H1 (cell line): ENCODE data around the gene RAB8B. TPM values are rescaled to one million over a fixed set of nuclear protein-coding genes. Genes with fewer than 3 reads are reported as not detected.
A peak's percentile ranks its signal among the peaks of the same experiment; 100 is the strongest.

ENCODE experiments used
- CTCF ChIA-PET: fragments of 300-600 bp; sonication (Branson Sonifier 250); formaldehyde crosslinking; loops from one replicate; lab custom pipeline; 2021; ENCODE audit not compliant: partially characterized antibody; lab: Charles Lee
- POLR2A ChIA-PET: fragments of 300-600 bp; sonication (Branson Sonifier 250); formaldehyde crosslinking; loops from one replicate; lab custom pipeline; 2021; ENCODE audit warnings: inconsistent platforms; ENCODE audit not compliant: partially characterized antibody; lab: Charles Lee
- DNase-seq, 2 experiments: peaks; one replicate each; pipeline versions ENCODE4 v3.0.0 to v3.0.0-alpha.2; 2010 to 2022; ENCODE audit warnings: low spot score in 2 of 2, low read depth in 1 of 2, mixed read lengths in 1 of 2
- FAIRE-seq: peaks from 2 replicates; lab custom pipeline; 2011; peaks lifted over from hg19 to GRCh38; lab: Jason Lieb, UNC
- H2AFZ ChIP-seq: 2 replicates; pipeline ENCODE4 v1.8.1; 2012; ENCODE audit warnings: low read length, inconsistent platforms
- H2AK5ac ChIP-seq: 2 replicates; pipeline ENCODE4 v1.6.1; 2013; ENCODE audit warnings: low read depth, low read length
- H2BK120ac ChIP-seq: replicated peaks from 2 replicates; pipeline ENCODE3; 2013; ENCODE audit warnings: low read depth, low read length, inconsistent platforms
- H2BK12ac ChIP-seq: 2 replicates; pipeline ENCODE4 v1.6.1; 2013; ENCODE audit warnings: low read depth, low read length
- H2BK15ac ChIP-seq: 2 replicates; pipeline ENCODE4 v1.6.1; 2013; ENCODE audit warnings: low read length
- H2BK20ac ChIP-seq: 2 replicates; pipeline ENCODE4 v1.6.1; 2013; ENCODE audit warnings: low read length
- H2BK5ac ChIP-seq: 2 replicates; pipeline ENCODE4 v1.6.1; 2013; ENCODE audit warnings: low read depth, low read length
- H3K14ac ChIP-seq: 2 replicates; pipeline ENCODE4 v1.6.1; 2013; ENCODE audit warnings: inconsistent platforms; ENCODE audit not compliant: insufficient read length
- H3K18ac ChIP-seq: 2 replicates; pipeline ENCODE4 v1.6.1; 2013; ENCODE audit warnings: low read length; ENCODE audit errors: extremely low read depth
- H3K23ac ChIP-seq: 2 replicates; pipeline ENCODE4 v1.6.1; 2013; ENCODE audit warnings: inconsistent platforms; ENCODE audit not compliant: insufficient read length
- H3K23me2 ChIP-seq: 2 replicates; pipeline ENCODE4 v1.6.1; 2013; ENCODE audit warnings: low read depth, low read length
- H3K27ac ChIP-seq: 2 replicates; pipeline ENCODE4 v1.6.1; 2011; ENCODE audit warnings: low read depth, low read length, inconsistent platforms
- H3K27me3 ChIP-seq, 4 experiments: replicated peaks in 1 of 4; 1 replicate in 1 of 4; 2 replicates in 3 of 4; pipeline versions ENCODE4 v1.6.1 to v1.8.1; 2011 to 2013; ENCODE audit warnings: low read length in 3 of 4, mild to moderate bottlenecking in 3 of 4, inconsistent platforms in 2 of 4, mixed read lengths in 2 of 4, moderate library complexity in 1 of 4; ENCODE audit not compliant: control insufficient read depth in 3 of 4, insufficient read depth in 3 of 4; ENCODE audit errors: extremely low read depth in 1 of 4
- H3K36me3 ChIP-seq, 4 experiments: 2 replicates each; pipeline versions ENCODE4 v1.6.1 to v1.8.1; 2011 to 2013; ENCODE audit warnings: mild to moderate bottlenecking in 4 of 4, low read length in 3 of 4, moderate library complexity in 2 of 4, control low read depth in 1 of 4, inconsistent platforms in 1 of 4; ENCODE audit not compliant: insufficient read depth in 4 of 4, control insufficient read depth in 2 of 4
- H3K4ac ChIP-seq: replicated peaks from 2 replicates; pipeline ENCODE3; 2013; ENCODE audit warnings: low read length, low read depth, mixed read lengths, inconsistent platforms; ENCODE audit not compliant: insufficient read length
- H3K4me1 ChIP-seq, 4 experiments: replicated peaks in 1 of 4; 1 replicate in 1 of 4; 2 replicates in 3 of 4; pipeline versions ENCODE4 v1.6.1 to v1.8.1; 2011 to 2013; ENCODE audit warnings: low read length in 3 of 4, inconsistent platforms in 2 of 4, mixed read lengths in 1 of 4; ENCODE audit not compliant: insufficient read depth in 4 of 4, control insufficient read depth in 3 of 4
- H3K4me2 ChIP-seq, 2 experiments: 2 replicates each; pipeline versions ENCODE4 v1.6.1 to v1.8.1; 2011 to 2013; ENCODE audit warnings: low read depth in 2 of 2, low read length in 2 of 2, control low read depth in 1 of 2, inconsistent platforms in 1 of 2, mild to moderate bottlenecking in 1 of 2; ENCODE audit not compliant: insufficient read depth in 1 of 2
- H3K4me3 ChIP-seq, 4 experiments: fragments of 200-600, 300-600 bp in 1 of 4; sonication (generic), shearing (Covaris generic), sonication (Bioruptor Twin) in 1 of 4; 2 replicates each; pipeline versions ENCODE4 v1.5.1 to v1.8.1; 2011 to 2016; ENCODE audit warnings: low read length in 4 of 4, low read depth in 3 of 4, control low read depth in 2 of 4, inconsistent platforms in 2 of 4, mild to moderate bottlenecking in 2 of 4, mixed read lengths in 1 of 4, moderate library complexity in 1 of 4; ENCODE audit not compliant: insufficient read depth in 2 of 4; ENCODE audit errors: extremely low read depth in 1 of 4
- H3K56ac ChIP-seq: replicated peaks from 2 replicates; pipeline ENCODE3; 2013; ENCODE audit warnings: low read depth, mild to moderate bottlenecking, mixed read lengths, low read length, inconsistent platforms; ENCODE audit not compliant: insufficient read length
- H3K79me1 ChIP-seq: 2 replicates; pipeline ENCODE4 v1.6.1; 2013; ENCODE audit warnings: low read depth, low read length, control low read depth
- H3K79me2 ChIP-seq, 2 experiments: 2 replicates each; pipeline versions ENCODE4 v1.6.1 to v1.8.1; 2012 to 2013; ENCODE audit warnings: low read length in 2 of 2, mild to moderate bottlenecking in 2 of 2, inconsistent platforms in 1 of 2; ENCODE audit not compliant: insufficient read depth in 2 of 2, control insufficient read depth in 1 of 2
- H3K9ac ChIP-seq, 4 experiments: replicated peaks in 1 of 4; 1 replicate in 1 of 4; 2 replicates in 3 of 4; pipeline versions ENCODE4 v1.6.1 to v1.8.1; 2011 to 2013; ENCODE audit warnings: low read depth in 3 of 4, low read length in 3 of 4, control low read depth in 2 of 4, mild to moderate bottlenecking in 2 of 4, moderate library complexity in 2 of 4, inconsistent platforms in 1 of 4; ENCODE audit errors: extremely low read depth in 1 of 4
- H3K9me3 ChIP-seq, 2 experiments: 2 replicates each; pipeline versions ENCODE4 v1.6.1 to v1.8.1; 2012 to 2013; ENCODE audit warnings: mild to moderate bottlenecking in 2 of 2, moderate library complexity in 2 of 2, control low read depth in 1 of 2, inconsistent platforms in 1 of 2, low read depth in 1 of 2, low read length in 1 of 2, mixed read lengths in 1 of 2; ENCODE audit not compliant: insufficient read depth in 2 of 2
- H4K20me1 ChIP-seq, 2 experiments: replicated peaks in 1 of 2; 2 replicates each; pipeline versions ENCODE3 to v1.8.1; 2011 to 2013; ENCODE audit warnings: inconsistent platforms in 2 of 2, low read length in 2 of 2, mild to moderate bottlenecking in 1 of 2; ENCODE audit not compliant: insufficient read depth in 2 of 2, control insufficient read depth in 1 of 2
- H4K5ac ChIP-seq: 2 replicates; pipeline ENCODE4 v1.6.1; 2013; ENCODE audit warnings: low read length, low read depth, mixed read lengths, inconsistent platforms; ENCODE audit not compliant: insufficient read length
- H4K8ac ChIP-seq: 2 replicates; pipeline ENCODE4 v1.8.0; 2013; ENCODE audit warnings: mild to moderate bottlenecking, moderate library complexity, low read length, inconsistent platforms; ENCODE audit not compliant: insufficient read depth; ENCODE audit errors: extremely low read depth
- H4K91ac ChIP-seq: replicated peaks from 2 replicates; pipeline ENCODE3; 2013; ENCODE audit warnings: low read length, mixed read lengths, inconsistent platforms; ENCODE audit not compliant: insufficient read length
- BRCA1 ChIP-seq: IDR thresholded peaks from 2 replicates; pipeline ENCODE4 v1.6.1; 2012; ENCODE audit warnings: low read depth, low read length, improper control_type of control experiment
- CEBPB ChIP-seq: IDR thresholded peaks from 2 replicates; pipeline ENCODE4 v1.6.1; 2012; ENCODE audit warnings: low read depth, low read length
- EP300 ChIP-seq, 2 experiments: IDR thresholded peaks; 1 replicate in 1 of 2; 2 replicates in 1 of 2; pipeline ENCODE4 v1.6.1; 2011 to 2012; ENCODE audit warnings: low read depth in 2 of 2, low read length in 2 of 2, mild to moderate bottlenecking in 2 of 2, borderline replicate concordance in 1 of 2, inconsistent platforms in 1 of 2, moderate library complexity in 1 of 2
- GTF2F1 ChIP-seq: IDR thresholded peaks from 2 replicates; pipeline ENCODE4 v1.6.1; 2012; ENCODE audit warnings: low read depth, low read length, improper control_type of control experiment, borderline replicate concordance
- JUN ChIP-seq: IDR thresholded peaks from 2 replicates; pipeline ENCODE4 v1.6.1; 2011; ENCODE audit warnings: low read depth, mild to moderate bottlenecking, improper control_type of control experiment, low read length
- KDM4A ChIP-seq: IDR thresholded peaks from one replicate; pipeline ENCODE4 v1.7.1; 2012; ENCODE audit warnings: low read depth, mild to moderate bottlenecking, moderate library complexity, low read length, inconsistent platforms; ENCODE audit not compliant: severe bottlenecking
- KDM5A ChIP-seq: fragments of 200-600 bp; IDR thresholded peaks from 2 replicates; pipeline ENCODE4 v1.7.1; 2012; ENCODE audit warnings: mild to moderate bottlenecking, low read length, inconsistent platforms, mixed read lengths
- POLR2A ChIP-seq, 2 experiments: IDR thresholded peaks; 1 replicate in 1 of 2; 2 replicates in 1 of 2; pipeline ENCODE4 v1.6.1; 2011; ENCODE audit warnings: low read depth in 2 of 2, low read length in 2 of 2, mild to moderate bottlenecking in 2 of 2; ENCODE audit errors: control extremely low read depth in 1 of 2
- RBBP5 ChIP-seq: IDR thresholded peaks from 2 replicates; pipeline ENCODE4 v1.7.1; 2012; ENCODE audit warnings: low read depth, mild to moderate bottlenecking, inconsistent platforms, low read length, moderate library complexity, borderline replicate concordance
- RNF2 ChIP-seq: fragments of 200-900, 300-1000 bp; sonication (generic); IDR thresholded peaks from 2 replicates; pipeline ENCODE4 v1.7.1; 2016; ENCODE audit warnings: borderline replicate concordance, low read depth, mild to moderate bottlenecking, antibody characterized with exemption, low read length; ENCODE audit not compliant: poor library complexity, severe bottlenecking; ENCODE audit errors: missing control alignments
- WGBS, 2 experiments: shearing (Covaris generic) in 1 of 2; methylation state at CpG; one replicate each; pipeline versions ENCODE4 v1.1.6 to v1.1.7; 2013 to 2015; ENCODE audit warnings: low lambda C conversion rate in 2 of 2, mixed read lengths in 2 of 2, inconsistent platforms in 1 of 2, low coverage in 1 of 2, missing lambda C conversion rate in 1 of 2; ENCODE audit not compliant: insufficient replicate concordance in 2 of 2, insufficient coverage in 1 of 2, insufficient read length in 1 of 2; ENCODE audit errors: extremely low coverage in 1 of 2, missing lambda C conversion rate in 1 of 2; 5-methylcytosine and 5-hydroxymethylcytosine counted together
- polyA plus RNA-seq, 7 experiments: library from polyadenylated mRNA; depleted of rRNA in 3 of 7; stranded (reverse) in 5 of 7; unstranded in 2 of 7; fragments of >200 nt in 5 of 7; fragments of 200-250 nt in 2 of 7; gene quantifications; 1 replicate in 5 of 7; 2 replicates in 1 of 7; 4 replicates in 1 of 7; pipeline versions ENCODE4 v1.2.1 to v1.2.3, GENCODE V29; 2011 to 2013; ENCODE audit warnings: missing spikeins in 2 of 7, mixed read lengths in 2 of 7
- total RNA-seq: library from RNA; stranded (reverse); fragmentation: NEBNext Ultra II Directional; extraction: Animal tissue kit (Norgen Biotek cat#: 25700); gene quantifications from 2 replicates; pipeline ENCODE4 v1.2.1, GENCODE V29; 2021
- TF ChIP-seq, protein P1 (sequence below): IDR thresholded peaks from 2 replicates; pipeline ENCODE4 v1.6.1; 2011; ENCODE audit warnings: low read depth, mild to moderate bottlenecking, low read length; ENCODE audit not compliant: insufficient read depth

RAB8B gene
- total and polyA plus RNA-seq, 2 of the 8 experiments (the other 6 are each of a cell fraction or from before 2014, with no cell fraction given), result 9.5 to 47.8 TPM

DNA sequence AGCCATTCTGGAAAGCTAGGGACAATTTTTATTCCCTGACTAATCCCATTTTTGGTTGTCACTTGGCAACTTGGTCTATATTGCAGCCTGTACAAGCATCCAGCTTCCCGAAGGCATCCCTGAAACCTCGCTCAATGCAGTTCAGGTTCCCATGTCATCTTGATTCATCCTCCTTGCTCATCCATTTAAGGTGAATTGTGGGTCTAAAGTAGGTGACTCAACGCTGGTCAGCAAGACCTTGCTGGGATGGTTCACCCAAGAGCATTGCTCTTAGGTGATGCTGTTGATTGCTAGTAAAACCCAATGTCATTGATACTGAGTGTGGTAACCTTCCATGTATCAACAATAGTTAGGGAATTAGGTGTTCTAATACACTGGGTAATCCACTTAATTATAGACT is 13.1 kb upstream of the RAB8B start:
- Histone ChIP-seq H3K79me1 (no peaks in the 10 kb centered on the region), H3K79me2 (no peaks in the 10 kb centered on the region), H3K23ac (no peak overlapping the region), H3K4ac (no peak overlapping the region), H4K5ac (no peak overlapping the region), H3K4me1 (peaks cover 0 to 9% (median 0%) of the 10 kb centered on the region in 4 experiments; a peak in 2 of 7 replicates), H3K56ac (no peak overlapping the region), H3K18ac (no peak overlapping the region), H3K4me3 (no peak overlapping the region), H3K27me3 (no peaks in the 10 kb centered on the region), H2BK120ac (no peak overlapping the region), H2BK5ac (no peak overlapping the region), H2AFZ (no peak overlapping the region)
- 94% methylated on average over 3 of the region's 3 CpGs; no CpG with 5 or more reads in 1 of the 2 experiments for WGBS, 2 experiments
- POLR2A ChIA-PET, result interaction anchor here (2.1 kb wide), 1 partner anchor 12 kb away, joined by 6 read pairs; the partner anchor contains the start of gene RAB8B
- peak in 1 of 2 experiments; percentile 16 for DNase-seq
- CTCF ChIA-PET, result interaction anchor here (0.5 to 0.9 kb wide), 3 partner anchors 12 to 135 kb away, joined by 3 read pairs; no protein-coding TSS in a partner anchor
- no peak for TF ChIP-seq BRCA1
- no peak for TF ChIP-seq EP300 (IDR thresholded peaks at IDR 0.05; ENCODE audit: borderline replicate concordance in 1 of 2, low read depth in 2 of 2, low read length in 2 of 2)
- TF ChIP-seq KDM4A, result no peak
- TF ChIP-seq, protein P1, sequence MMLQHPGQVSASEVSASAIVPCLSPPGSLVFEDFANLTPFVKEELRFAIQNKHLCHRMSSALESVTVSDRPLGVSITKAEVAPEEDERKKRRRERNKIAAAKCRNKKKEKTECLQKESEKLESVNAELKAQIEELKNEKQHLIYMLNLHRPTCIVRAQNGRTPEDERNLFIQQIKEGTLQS, result no peak
- TF ChIP-seq KDM5A, result no peak
- no peak for TF ChIP-seq RBBP5
- no peak for TF ChIP-seq RNF2
- no peak for TF ChIP-seq CEBPB
- TF ChIP-seq POLR2A (IDR thresholded peaks at IDR 0.05; ENCODE audit: control extremely low read depth in 1 of 2, low read depth in 2 of 2, low read length in 2 of 2), result no peak
- no peak for TF ChIP-seq JUN
- TF ChIP-seq GTF2F1, result no peak
- TF ChIP-seq, all 59 proteins: peak for 0
- H3K9me3 ChIP-seq, result no peaks in the 10 kb centered on the region
- no peak overlapping the region for H4K91ac ChIP-seq
- no peak overlapping the region for H3K4me2 ChIP-seq
- H2AK5ac ChIP-seq, result no peak overlapping the region
- no peak overlapping the region for H3K9ac ChIP-seq
- no peak overlapping the region for H3K14ac ChIP-seq
- H2BK12ac ChIP-seq, result no peak overlapping the region
- H2BK20ac ChIP-seq, result 0 out of 2 replicates have a peak overlapping the region, but pooled peaks have one; percentile 3
- H3K36me3 ChIP-seq, result no peaks in the 10 kb centered on the region
- no peaks in the 10 kb centered on the region for H4K20me1 ChIP-seq
- no peak overlapping the region for H4K8ac ChIP-seq
- no peak overlapping the region for H3K27ac ChIP-seq
- no peak for FAIRE-seq
- H2BK15ac ChIP-seq, result no peak overlapping the region
- no peaks in the 10 kb centered on the region; the same call in 1 of the 2 replicates for H3K23me2 ChIP-seq
